GM12872 (cell line): ENCODE measurements around the gene SPACA7.

Experiments used
- CTCF ChIP-seq: IDR thresholded peaks from 3 replicates; pipeline ENCODE4 v1.5.1; 2011; ENCODE audit warnings: low read depth, mild to moderate bottlenecking, low read length, moderate library complexity; ENCODE audit not compliant: insufficient read depth

Gene SPACA7

GRCh38 chr13:112457081-112457480 is 80.9 kb downstream of the SPACA7 start:
- no peak for TF ChIP-seq CTCF

- TF ChIP-seq CTCF: no peak
Measured at GRCh38 chr13:112457485-112457884, 81.3 kb downstream of the SPACA7 start.

GRCh38 chr13:112462408-112462807 is 86.3 kb downstream of the SPACA7 start:
- TF ChIP-seq CTCF: no peak

- no peak for TF ChIP-seq CTCF
Measured at GRCh38 chr13:112464720-112465119, 88.6 kb downstream of the SPACA7 start.

- no peak for TF ChIP-seq CTCF
Measured at GRCh38 chr13:112465251-112466131, 89.3 kb downstream of the SPACA7 start.

GRCh38 chr13:112466132-112467058 is 90.2 kb downstream of the SPACA7 start:
- no peak for TF ChIP-seq CTCF

GRCh38 chr13:112467236-112467635 is 91.1 kb downstream of the SPACA7 start:
- TF ChIP-seq CTCF: no peak
